Stimulated activated CD4-positive, alpha-beta T cell treated with anti-CD3 and anti-CD28 coated beads, Interleukin-15, amount 100 ng/mL, for 24 hours (primary cell): ENCODE results near the gene MC1R.
"Not testable (repeated sequence)": the region's sequence is repeated elsewhere in the genome, so short reads cannot be mapped to it uniquely, and the experiment has no call there.

ENCODE experiments used
- DNase-seq: peaks from one replicate; pipeline ENCODE4 v3.0.0-alpha.2; 2020

The MC1R gene

GRCh38 chr16:89915303-89916232 is 3.1 kb upstream of the MC1R start:
- no peak for DNase-seq

- peak; percentile 86 for DNase-seq
These were observed 749 bp upstream of the MC1R start for GRCh38 chr16:89917773-89918452.

- no peak for DNase-seq
These were observed 1.1 kb downstream of the MC1R start for GRCh38 chr16:89919535-89920406.

GRCh38 chr16:89920723-89921122 is 2.1 kb downstream of the MC1R start:
- no peak for DNase-seq

GRCh38 chr16:89921131-89921701 is 2.6 kb downstream of the MC1R start:
- DNase-seq = no peak

GRCh38 chr16:89921702-89922476 is 3.2 kb downstream of the MC1R start:
- peak; percentile 39 for DNase-seq

- peak; percentile 54 for DNase-seq
These were observed 3.8 kb downstream of the MC1R start for GRCh38 chr16:89922477-89922883.

GRCh38 chr16:89922884-89923639 is 4.4 kb downstream of the MC1R start, which contains the start of gene TUBB3:
TUBB3 (plus strand) TSS chr16:89923342; CDS start chr16:89923402, 60 bp downstream.
- DNase-seq = peak; percentile 71

- no peak for DNase-seq
These were observed 5.1 kb downstream of the MC1R start for GRCh38 chr16:89923640-89924296.

- DNase-seq = peak; percentile 37
These were observed 5.7 kb downstream of the MC1R start for GRCh38 chr16:89924297-89924924.

GRCh38 chr16:89924925-89925307 is 6.3 kb downstream of the MC1R start:
- no peak for DNase-seq

GRCh38 chr16:89925596-89926079 is 7.0 kb downstream of the MC1R start:
- no peak for DNase-seq

- DNase-seq = no peak
These were observed 12.7 kb downstream of the MC1R start for GRCh38 chr16:89931305-89931896.

GRCh38 chr16:89931964-89932363 is 13.3 kb downstream of the MC1R start:
- no peak for DNase-seq

GRCh38 chr16:89934019-89934418 is 15.4 kb downstream of the MC1R start:
- DNase-seq = not testable (repeated sequence)

- DNase-seq = no peak
These were observed 16.2 kb downstream of the MC1R start for GRCh38 chr16:89934611-89935553.

GRCh38 chr16:89935620-89936019 is 17.0 kb downstream of the MC1R start:
- not testable (repeated sequence) for DNase-seq

- no peak for DNase-seq
These were observed 17.4 kb downstream of the MC1R start for GRCh38 chr16:89936034-89936433.
